ENCODE data around the gene IGF2.

IGF2 gene

GRCh38 chr11:2086239-2087040, 52.7 kb downstream of the IGF2 start:
- Histone ChIP-seq H3K9ac (ENCODE audit: low read depth, low read length) (no peak overlapping the region), H3K27ac (ENCODE audit: low read depth, low read length) (no peak overlapping the region), H3K4me1 (ENCODE audit: control insufficient read depth, insufficient read depth, low read length) (no peaks in the 10 kb centered on the region), H3K27me3 (ENCODE audit: control insufficient read depth, insufficient read depth, low read length) (no peaks in the 10 kb centered on the region), H3K9me3 (ENCODE audit: control insufficient read depth, insufficient read depth, low read length) (no peaks in the 10 kb centered on the region), H3K36me3 (ENCODE audit: control insufficient read depth, insufficient read depth, low read length) (no peaks in the 10 kb centered on the region), H3K4me3 (ENCODE audit: low read depth, low read length) (no peak overlapping the region)

- H3K9ac ChIP-seq (ENCODE audit: low read depth, low read length) = no peak overlapping the region
- H3K27ac ChIP-seq (ENCODE audit: low read depth, low read length) = no peak overlapping the region
- H3K36me3 ChIP-seq (ENCODE audit: control insufficient read depth, insufficient read depth, low read length) = no peaks in the 10 kb centered on the region
- H3K27me3 ChIP-seq (ENCODE audit: control insufficient read depth, insufficient read depth, low read length) = no peaks in the 10 kb centered on the region
- H3K4me1 ChIP-seq (ENCODE audit: control insufficient read depth, insufficient read depth, low read length) = no peaks in the 10 kb centered on the region
- H3K4me3 ChIP-seq (ENCODE audit: low read depth, low read length) = no peak overlapping the region
- no peaks in the 10 kb centered on the region for H3K9me3 ChIP-seq (ENCODE audit: control insufficient read depth, insufficient read depth, low read length)
These were observed 53.7 kb downstream of the IGF2 start for GRCh38 chr11:2085251-2086066.

- H3K9ac ChIP-seq (ENCODE audit: low read depth, low read length) = no peak overlapping the region
- no peaks in the 10 kb centered on the region for H3K4me1 ChIP-seq (ENCODE audit: control insufficient read depth, insufficient read depth, low read length)
- H3K27me3 ChIP-seq (ENCODE audit: control insufficient read depth, insufficient read depth, low read length) = no peaks in the 10 kb centered on the region
- H3K27ac ChIP-seq (ENCODE audit: low read depth, low read length) = no peak overlapping the region
- no peaks in the 10 kb centered on the region for H3K9me3 ChIP-seq (ENCODE audit: control insufficient read depth, insufficient read depth, low read length)
- no peak overlapping the region for H3K4me3 ChIP-seq (ENCODE audit: low read depth, low read length)
- no peaks in the 10 kb centered on the region for H3K36me3 ChIP-seq (ENCODE audit: control insufficient read depth, insufficient read depth, low read length)
These were observed 54.5 kb downstream of the IGF2 start for GRCh38 chr11:2084721-2085120.
